Osteocyte (in vitro differentiated cells): Measurements from ENCODE around the gene RCSD1. TPM values are rescaled to one million over a fixed set of nuclear protein-coding genes. Genes with fewer than 3 reads are reported as not detected.
A peak's percentile ranks its signal among the peaks of the same experiment; 100 is the strongest.

Experiments used
- DNase-seq: peaks from one replicate; pipeline ENCODE4 v3.0.0; 2021; ENCODE audit warnings: mixed read lengths; ENCODE audit not compliant: unreplicated experiment; ENCODE audit errors: extremely low spot score
- H3K27ac Mint-ChIP-seq: one replicate; pipeline ENCODE4 v1.8.0; 2021; ENCODE audit warnings: mild to moderate bottlenecking, mixed read lengths; ENCODE audit not compliant: unreplicated experiment
- H3K27me3 Mint-ChIP-seq: one replicate; pipeline ENCODE4 v1.8.0; 2021; ENCODE audit warnings: mixed read lengths; ENCODE audit not compliant: unreplicated experiment
- H3K36me3 Mint-ChIP-seq: one replicate; pipeline ENCODE4 v1.8.0; 2021; ENCODE audit warnings: mixed read lengths; ENCODE audit not compliant: unreplicated experiment
- H3K4me1 Mint-ChIP-seq: one replicate; pipeline ENCODE4 v1.8.0; 2021; ENCODE audit warnings: mixed read lengths; ENCODE audit not compliant: unreplicated experiment
- H3K4me3 Mint-ChIP-seq: one replicate; pipeline ENCODE4 v1.8.0; 2021; ENCODE audit warnings: mild to moderate bottlenecking, moderate library complexity, mixed read lengths; ENCODE audit not compliant: unreplicated experiment
- H3K9me3 Mint-ChIP-seq: one replicate; pipeline ENCODE4 v1.8.0; 2021; ENCODE audit warnings: mixed read lengths; ENCODE audit not compliant: unreplicated experiment
- CTCF ChIP-seq: fragments of 200-600 bp; sonication (generic); IDR thresholded peaks from 2 replicates; pipeline ENCODE4 v1.5.0; 2021; ENCODE audit warnings: antibody characterized with exemption, mild to moderate bottlenecking, moderate library complexity
- total RNA-seq: library from RNA; stranded (reverse); gene quantifications from 2 replicates; pipeline ENCODE4 v1.2.1, GENCODE V29; 2021

RCSD1 gene
- total RNA-seq, 1 donor from 2014 or later, result not detected

DNA sequence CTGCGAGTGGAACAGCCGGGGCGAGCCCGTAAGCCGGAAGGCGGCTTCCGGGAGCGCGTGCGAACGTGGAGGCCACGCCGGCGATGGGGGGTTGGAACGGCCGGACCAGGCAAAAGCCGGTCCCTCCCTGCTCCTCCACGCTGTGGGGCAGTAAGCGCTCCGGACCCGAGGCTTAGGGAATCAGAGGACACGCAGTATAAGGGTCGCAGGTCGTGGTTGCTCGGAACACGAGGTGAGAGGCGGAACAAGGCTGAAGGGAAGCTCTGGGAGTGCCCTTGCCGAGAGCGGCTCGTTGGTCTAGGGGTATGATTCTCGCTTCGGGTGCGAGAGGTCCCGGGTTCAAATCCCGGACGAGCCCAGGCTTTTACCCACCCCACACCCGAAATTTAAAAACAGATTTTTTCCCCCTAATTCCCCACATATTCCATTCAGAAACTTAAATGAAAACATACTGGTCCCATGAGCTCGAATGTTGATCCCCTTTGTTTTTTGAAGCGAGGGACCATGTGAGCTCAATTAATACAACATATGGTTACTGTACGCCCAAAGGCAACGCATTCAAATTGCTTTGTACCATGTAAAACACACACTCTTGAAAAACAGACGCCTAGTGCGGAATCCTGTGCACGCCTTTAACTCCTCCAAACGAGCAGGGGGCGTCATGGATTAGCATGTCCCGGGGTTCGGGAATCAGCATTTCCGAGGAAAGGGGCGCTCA lies 84.6 kb downstream of the RCSD1 start:
- Mint-ChIP-seq H3K4me3 (peak overlapping the region; percentile 82), H3K4me1 (peaks cover 12% of the 10 kb centered on the region), H3K27me3 (no peaks in the 10 kb centered on the region), H3K36me3 (no peaks in the 10 kb centered on the region), H3K9me3 (no peaks in the 10 kb centered on the region), H3K27ac (peak overlapping the region; percentile 91)
- no peak for TF ChIP-seq CTCF
- DNase-seq, result peak; percentile 94

DNA sequence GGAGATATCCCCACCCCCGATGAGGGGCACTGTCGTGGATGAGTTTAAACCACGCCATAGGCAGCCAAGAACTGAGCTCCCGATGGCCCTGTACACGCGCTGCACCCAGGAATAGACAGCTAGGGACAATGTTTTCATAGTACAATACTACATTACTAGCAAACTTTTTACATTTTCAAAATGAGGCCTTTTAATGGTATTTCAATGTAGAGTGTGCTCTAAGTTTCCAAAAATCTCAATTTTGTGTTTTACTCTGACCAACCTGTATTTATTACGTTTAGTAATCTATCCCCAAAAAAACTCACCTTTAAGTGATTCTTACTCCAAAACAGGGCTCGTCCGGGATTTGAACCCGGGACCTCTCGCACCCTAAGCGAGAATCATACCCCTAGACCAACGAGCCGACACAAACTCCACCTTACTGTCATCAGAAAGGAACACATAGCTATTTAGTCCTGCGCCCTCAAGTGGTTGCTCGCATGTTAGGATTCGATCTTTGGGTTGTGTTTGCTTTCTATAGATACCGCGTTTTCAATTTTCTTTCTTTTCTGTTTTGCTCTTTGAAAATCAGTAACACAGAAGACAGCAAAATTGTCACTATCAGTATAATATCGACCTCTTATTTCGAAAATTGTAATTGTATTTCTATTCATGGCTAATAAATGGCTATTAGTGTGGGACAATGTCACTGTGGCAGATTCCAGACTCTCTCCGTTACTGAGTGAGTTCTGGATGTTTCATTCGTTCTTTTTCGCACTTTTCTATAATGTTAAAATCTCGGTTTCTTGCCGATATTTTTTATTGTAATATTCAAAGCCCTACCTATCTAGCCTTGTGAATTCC lies 85.3 kb downstream of the RCSD1 start:
- no peaks in the 10 kb centered on the region for H3K9me3 Mint-ChIP-seq

DNA sequence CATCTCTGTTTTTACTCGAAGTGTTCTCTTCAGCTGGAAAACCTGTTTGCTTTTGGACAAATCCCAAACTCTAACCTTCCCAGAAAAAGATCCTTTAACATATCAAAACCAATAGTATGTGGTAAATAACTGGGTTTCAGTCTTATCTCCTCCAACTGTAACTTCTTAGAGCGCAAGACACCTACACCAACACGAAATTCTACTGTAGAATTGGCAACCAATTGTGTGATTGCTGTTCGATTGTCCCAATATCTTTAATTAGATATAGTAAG lies 85.9 kb downstream of the RCSD1 start:
- H3K27me3 Mint-ChIP-seq, result no peaks in the 10 kb centered on the region
- no peaks in the 10 kb centered on the region for H3K9me3 Mint-ChIP-seq
- DNase-seq, result no peak
- H3K36me3 Mint-ChIP-seq, result no peaks in the 10 kb centered on the region
- H3K4me1 Mint-ChIP-seq, result peaks cover 17% of the 10 kb centered on the region
- no peak for TF ChIP-seq CTCF
- H3K27ac Mint-ChIP-seq, result peak overlapping the region; percentile 91
- H3K4me3 Mint-ChIP-seq, result peak overlapping the region; percentile 82

More for the DNA sequence above, 85.3 kb downstream of the RCSD1 start:
- H3K36me3 Mint-ChIP-seq, result no peaks in the 10 kb centered on the region
- peak; percentile 91 for TF ChIP-seq CTCF
- peaks cover 12% of the 10 kb centered on the region for H3K4me1 Mint-ChIP-seq
- H3K4me3 Mint-ChIP-seq, result peak overlapping the region; percentile 82
- peak overlapping the region; percentile 91 for H3K27ac Mint-ChIP-seq
- peak; percentile 93 for DNase-seq
- H3K27me3 Mint-ChIP-seq, result no peaks in the 10 kb centered on the region

DNA sequence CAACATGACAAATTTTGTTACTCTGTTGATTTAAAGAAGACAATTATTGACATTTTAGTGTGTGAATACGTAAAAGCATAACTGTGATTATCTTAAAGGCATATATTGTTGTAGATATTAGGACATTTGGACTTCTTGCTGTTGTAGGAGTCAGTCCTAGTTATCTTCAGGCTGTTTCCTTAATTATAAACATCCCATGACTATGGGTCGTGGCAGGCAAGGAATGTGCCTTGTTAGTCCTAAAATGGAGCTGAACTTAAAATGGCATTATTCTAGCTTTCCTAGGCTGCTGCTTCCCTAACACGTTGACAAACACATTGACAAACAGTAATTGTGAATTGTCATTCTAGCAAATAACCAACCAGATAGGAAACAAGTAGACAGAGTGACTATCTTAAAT lies 87.3 kb downstream of the RCSD1 start:
- Mint-ChIP-seq H3K9me3 (no peaks in the 10 kb centered on the region), H3K4me1 (peaks cover 23% of the 10 kb centered on the region)

More for the DNA sequence above, 87.3 kb downstream of the RCSD1 start:
- Mint-ChIP-seq H3K27ac (peak overlapping the region; percentile 1), H3K36me3 (no peaks in the 10 kb centered on the region), H3K4me3 (peak overlapping the region; percentile 82), H3K27me3 (no peaks in the 10 kb centered on the region)
- TF ChIP-seq CTCF, result no peak
- no peak for DNase-seq
